HepG2 (cell line): ENCODE data around the gene TMEM190. TPM values are rescaled to one million over a fixed set of nuclear protein-coding genes. Genes with fewer than 3 reads are reported as not detected.

ENCODE experiments used
- AGO2 ChIP-seq: fragments of 200-400 bp; formaldehyde crosslinking; optimal IDR thresholded peaks from 2 replicates; pipeline ENCODE3; 2017; ENCODE audit warnings: mild to moderate bottlenecking, low read depth, low read length, moderate library complexity
- HOXD1 ChIP-seq: sonication (generic); formaldehyde crosslinking; IDR thresholded peaks from 2 replicates; pipeline ENCODE4 v1.5.0; 2020; ENCODE audit warnings: missing genetic modification reagents
- MYNN ChIP-seq: sonication (generic); formaldehyde crosslinking; IDR thresholded peaks from 2 replicates; pipeline ENCODE4 v1.4.0; 2020; ENCODE audit warnings: mild to moderate bottlenecking, low read depth, missing genetic modification reagents
- NFKB2 ChIP-seq: sonication (generic); formaldehyde crosslinking; IDR thresholded peaks from 2 replicates; pipeline ENCODE4 v1.4.0; 2020; ENCODE audit warnings: missing genetic modification reagents, borderline replicate concordance
- SMYD3 ChIP-seq: sonication (generic); formaldehyde crosslinking; IDR thresholded peaks from 2 replicates; pipeline ENCODE4 v1.8.1; 2023; ENCODE audit warnings: mild to moderate bottlenecking, missing genetic modification reagents
- ZFP1 ChIP-seq: IDR thresholded peaks from 2 replicates; pipeline ENCODE4 v1.6.1; 2016
- ZNF205 ChIP-seq: IDR thresholded peaks from 2 replicates; pipeline ENCODE4 v1.6.1; 2018; ENCODE audit warnings: missing biosample characterization, missing genetic modification reagents
- ZNF234 ChIP-seq: sonication (generic); formaldehyde crosslinking; conservative IDR thresholded peaks from 2 replicates; pipeline ENCODE4 v1.5.1; 2020; ENCODE audit warnings: mild to moderate bottlenecking, missing genetic modification reagents
- ZNF367 ChIP-seq: sonication (generic); formaldehyde crosslinking; IDR thresholded peaks from 2 replicates; pipeline ENCODE4 v1.4.0; 2020; ENCODE audit warnings: missing genetic modification reagents, borderline replicate concordance
- ZNF670 ChIP-seq: sonication (generic); formaldehyde crosslinking; IDR thresholded peaks from 2 replicates; pipeline ENCODE4 v1.8.0; 2022; ENCODE audit warnings: mild to moderate bottlenecking, missing genetic modification reagents, borderline replicate concordance
- ZSCAN31 ChIP-seq: sonication (generic); formaldehyde crosslinking; IDR thresholded peaks from 2 replicates; pipeline ENCODE4 v1.5.0; 2020; ENCODE audit warnings: low read depth, mild to moderate bottlenecking, missing genetic modification reagents
- polyA plus RNA-seq, 8 experiments: library from polyadenylated mRNA; depleted of rRNA in 3 of 8; stranded (reverse) in 7 of 8; unstranded in 1 of 8; fragments of >200 nt; fragmentation: Illumina TruSeq in 4 of 8; extraction: Trizol in 4 of 8; gene quantifications; 2 replicates each; pipeline versions ENCODE4 v1.2.1 to v1.2.3, GENCODE V29; 2011 to 2016; ENCODE audit warnings: low read depth in 4 of 8, missing spikeins in 1 of 8, mixed read lengths in 1 of 8; ENCODE audit not compliant: insufficient read depth in 1 of 8
- total RNA-seq, 5 experiments: library from RNA; depleted of rRNA; stranded (reverse); fragments of >200 nt; fragmentation: Illumina TruSeq; extraction: Trizol; gene quantifications; 2 replicates each; pipeline ENCODE4 v1.2.3, GENCODE V29; 2016; ENCODE audit warnings: low read depth in 1 of 5
- TF ChIP-seq, protein P1 (sequence below), 2 experiments: sonication (generic) in 1 of 2; formaldehyde crosslinking in 1 of 2; IDR thresholded peaks; 2 replicates each; pipeline versions ENCODE4 v1.5.1 to v1.6.1; 2011 to 2020; ENCODE audit warnings: borderline replicate concordance in 1 of 2, low read depth in 1 of 2, low read length in 1 of 2, mild to moderate bottlenecking in 1 of 2, missing genetic modification reagents in 1 of 2, moderate library complexity in 1 of 2
- TF ChIP-seq, protein P2 (sequence below): sonication (generic); formaldehyde crosslinking; IDR thresholded peaks from 2 replicates; pipeline ENCODE4 v1.5.0; 2020; ENCODE audit warnings: mild to moderate bottlenecking, missing genetic modification reagents
- TF ChIP-seq, protein P3 (sequence below): sonication (generic); formaldehyde crosslinking; IDR thresholded peaks from 2 replicates; pipeline ENCODE4 v1.5.0; 2020; ENCODE audit warnings: mild to moderate bottlenecking, low read depth, missing genetic modification reagents, borderline replicate concordance
- TF ChIP-seq, protein P4 (sequence below): sonication (generic); formaldehyde crosslinking; IDR thresholded peaks from 2 replicates; pipeline ENCODE4 v1.4.0; 2020; ENCODE audit warnings: missing genetic modification reagents, mild to moderate bottlenecking, borderline replicate concordance
- TF ChIP-seq, protein P5 (sequence below): sonication (generic); formaldehyde crosslinking; IDR thresholded peaks from 2 replicates; pipeline ENCODE4 v1.9.0; 2021; ENCODE audit warnings: mild to moderate bottlenecking, missing genetic modification reagents

The TMEM190 gene
- total and polyA plus RNA-seq, 2 of the 13 experiments (the other 11 are each of a cell fraction or from before 2014, with no cell fraction given): 0.35 to 0.83 TPM

DNA sequence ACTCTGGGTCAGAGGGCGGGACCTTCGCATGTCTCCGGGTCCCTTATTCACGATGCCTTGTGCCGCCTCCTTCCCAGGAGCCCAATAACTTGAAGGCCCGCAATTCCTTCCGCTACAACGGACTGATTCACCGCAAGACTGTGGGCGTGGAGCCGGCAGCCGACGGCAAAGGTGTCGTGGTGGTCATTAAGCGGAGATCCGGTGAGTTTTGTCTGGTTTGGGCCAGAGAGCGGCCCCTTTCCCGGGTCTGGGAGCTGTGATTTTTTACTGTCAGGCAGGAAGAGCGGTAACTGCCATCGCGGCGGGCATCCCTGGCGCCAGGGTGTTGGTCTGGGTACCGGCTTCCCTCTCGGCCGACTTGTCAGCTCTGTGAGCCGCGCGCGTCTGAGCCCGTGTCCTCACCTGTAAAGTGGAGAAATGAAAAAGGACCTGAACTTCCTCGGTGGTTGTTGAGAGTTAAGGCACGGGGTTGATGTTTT lies 9.9 kb downstream of the TMEM190 start (continued):
- TF ChIP-seq, protein P1, sequence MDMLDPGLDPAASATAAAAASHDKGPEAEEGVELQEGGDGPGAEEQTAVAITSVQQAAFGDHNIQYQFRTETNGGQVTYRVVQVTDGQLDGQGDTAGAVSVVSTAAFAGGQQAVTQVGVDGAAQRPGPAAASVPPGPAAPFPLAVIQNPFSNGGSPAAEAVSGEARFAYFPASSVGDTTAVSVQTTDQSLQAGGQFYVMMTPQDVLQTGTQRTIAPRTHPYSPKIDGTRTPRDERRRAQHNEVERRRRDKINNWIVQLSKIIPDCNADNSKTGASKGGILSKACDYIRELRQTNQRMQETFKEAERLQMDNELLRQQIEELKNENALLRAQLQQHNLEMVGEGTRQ (IDR thresholded peaks at IDR 0.05; ENCODE audit: low read depth, low read length): no peak
- TF ChIP-seq, protein P1 (CRISPR knock-in tag; IDR thresholded peaks at IDR 0.05; ENCODE audit: borderline replicate concordance): no peak
- TF ChIP-seq ZNF234 (CRISPR knock-in tag) (no peak), ZFP1 (CRISPR knock-in tag) (no peak), ZNF367 (CRISPR knock-in tag) (no peak), HOXD1 (0 out of 2 replicates have a peak, but pooled peaks have one; percentile 14), MYNN (CRISPR knock-in tag) (no peak), NFKB2 (CRISPR knock-in tag) (no peak), ZSCAN31 (CRISPR knock-in tag) (no peak), ZNF670 (CRISPR knock-in tag) (no peak), ZNF205 (CRISPR knock-in tag) (no peak), AGO2 (peak; percentile 26), SMYD3 (CRISPR knock-in tag) (no peak)
- TF ChIP-seq, protein P2, sequence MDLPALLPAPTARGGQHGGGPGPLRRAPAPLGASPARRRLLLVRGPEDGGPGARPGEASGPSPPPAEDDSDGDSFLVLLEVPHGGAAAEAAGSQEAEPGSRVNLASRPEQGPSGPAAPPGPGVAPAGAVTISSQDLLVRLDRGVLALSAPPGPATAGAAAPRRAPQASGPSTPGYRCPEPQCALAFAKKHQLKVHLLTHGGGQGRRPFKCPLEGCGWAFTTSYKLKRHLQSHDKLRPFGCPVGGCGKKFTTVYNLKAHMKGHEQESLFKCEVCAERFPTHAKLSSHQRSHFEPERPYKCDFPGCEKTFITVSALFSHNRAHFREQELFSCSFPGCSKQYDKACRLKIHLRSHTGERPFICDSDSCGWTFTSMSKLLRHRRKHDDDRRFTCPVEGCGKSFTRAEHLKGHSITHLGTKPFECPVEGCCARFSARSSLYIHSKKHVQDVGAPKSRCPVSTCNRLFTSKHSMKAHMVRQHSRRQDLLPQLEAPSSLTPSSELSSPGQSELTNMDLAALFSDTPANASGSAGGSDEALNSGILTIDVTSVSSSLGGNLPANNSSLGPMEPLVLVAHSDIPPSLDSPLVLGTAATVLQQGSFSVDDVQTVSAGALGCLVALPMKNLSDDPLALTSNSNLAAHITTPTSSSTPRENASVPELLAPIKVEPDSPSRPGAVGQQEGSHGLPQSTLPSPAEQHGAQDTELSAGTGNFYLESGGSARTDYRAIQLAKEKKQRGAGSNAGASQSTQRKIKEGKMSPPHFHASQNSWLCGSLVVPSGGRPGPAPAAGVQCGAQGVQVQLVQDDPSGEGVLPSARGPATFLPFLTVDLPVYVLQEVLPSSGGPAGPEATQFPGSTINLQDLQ: no peak
- TF ChIP-seq, protein P3, sequence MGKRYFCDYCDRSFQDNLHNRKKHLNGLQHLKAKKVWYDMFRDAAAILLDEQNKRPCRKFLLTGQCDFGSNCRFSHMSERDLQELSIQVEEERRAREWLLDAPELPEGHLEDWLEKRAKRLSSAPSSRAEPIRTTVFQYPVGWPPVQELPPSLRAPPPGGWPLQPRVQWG (CRISPR knock-in tag): no peak
- TF ChIP-seq, protein P4, sequence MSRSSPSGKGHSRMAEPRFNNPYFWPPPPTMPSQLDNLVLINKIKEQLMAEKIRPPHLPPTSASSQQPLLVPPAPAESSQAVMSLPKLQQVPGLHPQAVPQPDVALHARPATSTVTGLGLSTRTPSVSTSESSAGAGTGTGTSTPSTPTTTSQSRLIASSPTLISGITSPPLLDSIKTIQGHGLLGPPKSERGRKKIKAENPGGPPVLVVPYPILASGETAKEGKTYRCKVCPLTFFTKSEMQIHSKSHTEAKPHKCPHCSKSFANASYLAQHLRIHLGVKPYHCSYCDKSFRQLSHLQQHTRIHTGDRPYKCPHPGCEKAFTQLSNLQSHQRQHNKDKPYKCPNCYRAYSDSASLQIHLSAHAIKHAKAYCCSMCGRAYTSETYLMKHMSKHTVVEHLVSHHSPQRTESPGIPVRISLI (CRISPR knock-in tag): no peak
- TF ChIP-seq, protein P5, sequence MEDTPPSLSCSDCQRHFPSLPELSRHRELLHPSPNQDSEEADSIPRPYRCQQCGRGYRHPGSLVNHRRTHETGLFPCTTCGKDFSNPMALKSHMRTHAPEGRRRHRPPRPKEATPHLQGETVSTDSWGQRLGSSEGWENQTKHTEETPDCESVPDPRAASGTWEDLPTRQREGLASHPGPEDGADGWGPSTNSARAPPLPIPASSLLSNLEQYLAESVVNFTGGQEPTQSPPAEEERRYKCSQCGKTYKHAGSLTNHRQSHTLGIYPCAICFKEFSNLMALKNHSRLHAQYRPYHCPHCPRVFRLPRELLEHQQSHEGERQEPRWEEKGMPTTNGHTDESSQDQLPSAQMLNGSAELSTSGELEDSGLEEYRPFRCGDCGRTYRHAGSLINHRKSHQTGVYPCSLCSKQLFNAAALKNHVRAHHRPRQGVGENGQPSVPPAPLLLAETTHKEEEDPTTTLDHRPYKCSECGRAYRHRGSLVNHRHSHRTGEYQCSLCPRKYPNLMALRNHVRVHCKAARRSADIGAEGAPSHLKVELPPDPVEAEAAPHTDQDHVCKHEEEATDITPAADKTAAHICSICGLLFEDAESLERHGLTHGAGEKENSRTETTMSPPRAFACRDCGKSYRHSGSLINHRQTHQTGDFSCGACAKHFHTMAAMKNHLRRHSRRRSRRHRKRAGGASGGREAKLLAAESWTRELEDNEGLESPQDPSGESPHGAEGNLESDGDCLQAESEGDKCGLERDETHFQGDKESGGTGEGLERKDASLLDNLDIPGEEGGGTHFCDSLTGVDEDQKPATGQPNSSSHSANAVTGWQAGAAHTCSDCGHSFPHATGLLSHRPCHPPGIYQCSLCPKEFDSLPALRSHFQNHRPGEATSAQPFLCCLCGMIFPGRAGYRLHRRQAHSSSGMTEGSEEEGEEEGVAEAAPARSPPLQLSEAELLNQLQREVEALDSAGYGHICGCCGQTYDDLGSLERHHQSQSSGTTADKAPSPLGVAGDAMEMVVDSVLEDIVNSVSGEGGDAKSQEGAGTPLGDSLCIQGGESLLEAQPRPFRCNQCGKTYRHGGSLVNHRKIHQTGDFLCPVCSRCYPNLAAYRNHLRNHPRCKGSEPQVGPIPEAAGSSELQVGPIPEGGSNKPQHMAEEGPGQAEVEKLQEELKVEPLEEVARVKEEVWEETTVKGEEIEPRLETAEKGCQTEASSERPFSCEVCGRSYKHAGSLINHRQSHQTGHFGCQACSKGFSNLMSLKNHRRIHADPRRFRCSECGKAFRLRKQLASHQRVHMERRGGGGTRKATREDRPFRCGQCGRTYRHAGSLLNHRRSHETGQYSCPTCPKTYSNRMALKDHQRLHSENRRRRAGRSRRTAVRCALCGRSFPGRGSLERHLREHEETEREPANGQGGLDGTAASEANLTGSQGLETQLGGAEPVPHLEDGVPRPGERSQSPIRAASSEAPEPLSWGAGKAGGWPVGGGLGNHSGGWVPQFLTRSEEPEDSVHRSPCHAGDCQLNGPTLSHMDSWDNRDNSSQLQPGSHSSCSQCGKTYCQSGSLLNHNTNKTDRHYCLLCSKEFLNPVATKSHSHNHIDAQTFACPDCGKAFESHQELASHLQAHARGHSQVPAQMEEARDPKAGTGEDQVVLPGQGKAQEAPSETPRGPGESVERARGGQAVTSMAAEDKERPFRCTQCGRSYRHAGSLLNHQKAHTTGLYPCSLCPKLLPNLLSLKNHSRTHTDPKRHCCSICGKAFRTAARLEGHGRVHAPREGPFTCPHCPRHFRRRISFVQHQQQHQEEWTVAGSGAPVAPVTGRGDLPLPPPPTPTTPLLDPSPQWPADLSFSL (CRISPR knock-in tag): no peak
